GM12801 (cell line): ENCODE data around the gene EGR4.

ENCODE experiments used
- TF ChIP-seq, protein P1 (sequence below): IDR thresholded peaks from one replicate; pipeline ENCODE4 v1.5.1; 2011; ENCODE audit warnings: control low read depth; ENCODE audit not compliant: insufficient read length; ENCODE audit errors: extremely low read depth

EGR4 gene

DNA sequence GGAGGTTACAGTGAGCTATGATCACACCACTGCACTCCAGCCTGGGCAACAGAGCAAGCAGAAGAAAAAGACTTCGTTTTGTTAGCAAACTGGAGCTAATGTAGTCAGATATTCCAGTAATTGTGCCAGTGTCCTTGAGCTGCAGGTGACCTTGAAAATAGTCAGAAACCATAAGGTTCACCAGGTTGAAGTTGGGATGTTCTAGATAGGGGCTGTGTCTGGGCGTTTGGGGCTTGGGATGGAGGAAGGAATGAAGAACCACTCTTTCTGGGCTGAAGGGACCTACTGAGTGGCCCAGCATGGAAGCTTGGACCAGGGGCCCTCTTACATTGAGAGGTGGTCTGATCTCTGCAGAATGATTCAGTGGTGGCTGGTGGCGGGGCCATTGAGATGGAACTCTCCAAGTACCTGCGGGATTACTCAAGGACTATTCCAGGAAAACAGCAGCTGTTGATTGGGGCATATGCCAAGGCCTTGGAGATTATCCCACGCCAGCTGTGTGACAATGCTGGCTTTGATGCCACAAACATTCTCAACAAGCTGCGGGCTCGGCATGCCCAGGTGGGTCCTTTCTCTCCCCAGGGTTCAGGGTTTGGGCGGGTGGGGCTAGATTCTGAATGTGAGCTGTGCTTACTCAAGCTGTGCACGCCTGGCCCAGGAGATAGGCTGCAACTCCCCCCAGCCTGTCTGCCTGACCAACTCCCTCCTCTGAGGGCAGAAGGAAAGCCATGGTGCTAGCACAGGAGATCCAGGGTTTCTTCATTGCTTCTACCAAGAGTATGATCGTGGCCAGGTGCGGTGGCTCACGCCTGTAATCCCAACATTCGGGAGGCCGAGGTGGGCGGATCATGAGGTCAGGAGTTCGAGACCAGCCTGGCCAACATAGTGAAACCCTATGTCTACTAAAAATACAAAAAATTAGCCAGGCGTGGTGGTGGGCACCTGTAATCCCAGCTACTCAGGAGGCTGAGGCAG lies 42.2 kb downstream of the EGR4 start:
- TF ChIP-seq, protein P1, sequence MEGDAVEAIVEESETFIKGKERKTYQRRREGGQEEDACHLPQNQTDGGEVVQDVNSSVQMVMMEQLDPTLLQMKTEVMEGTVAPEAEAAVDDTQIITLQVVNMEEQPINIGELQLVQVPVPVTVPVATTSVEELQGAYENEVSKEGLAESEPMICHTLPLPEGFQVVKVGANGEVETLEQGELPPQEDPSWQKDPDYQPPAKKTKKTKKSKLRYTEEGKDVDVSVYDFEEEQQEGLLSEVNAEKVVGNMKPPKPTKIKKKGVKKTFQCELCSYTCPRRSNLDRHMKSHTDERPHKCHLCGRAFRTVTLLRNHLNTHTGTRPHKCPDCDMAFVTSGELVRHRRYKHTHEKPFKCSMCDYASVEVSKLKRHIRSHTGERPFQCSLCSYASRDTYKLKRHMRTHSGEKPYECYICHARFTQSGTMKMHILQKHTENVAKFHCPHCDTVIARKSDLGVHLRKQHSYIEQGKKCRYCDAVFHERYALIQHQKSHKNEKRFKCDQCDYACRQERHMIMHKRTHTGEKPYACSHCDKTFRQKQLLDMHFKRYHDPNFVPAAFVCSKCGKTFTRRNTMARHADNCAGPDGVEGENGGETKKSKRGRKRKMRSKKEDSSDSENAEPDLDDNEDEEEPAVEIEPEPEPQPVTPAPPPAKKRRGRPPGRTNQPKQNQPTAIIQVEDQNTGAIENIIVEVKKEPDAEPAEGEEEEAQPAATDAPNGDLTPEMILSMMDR = no peak

DNA sequence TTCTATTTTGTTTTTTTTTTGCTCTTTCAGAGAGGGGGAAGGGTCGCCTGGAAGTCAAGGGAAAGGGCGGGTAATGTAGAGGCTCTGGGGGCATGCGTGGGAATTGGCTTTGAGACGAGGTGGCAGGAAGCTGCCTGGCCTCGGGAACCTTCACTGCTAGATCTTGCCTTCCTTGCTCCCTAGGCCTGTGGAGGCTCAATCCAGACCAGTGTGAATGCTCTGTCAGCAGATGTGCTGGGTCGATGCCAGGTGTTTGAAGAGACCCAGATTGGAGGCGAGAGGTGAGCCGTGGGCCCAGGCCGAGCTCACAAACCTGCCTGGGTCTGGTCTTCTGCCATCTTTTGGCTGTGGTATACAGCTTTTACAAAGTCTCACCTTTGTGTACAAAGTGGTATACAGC lies 43.7 kb downstream of the EGR4 start:
- TF ChIP-seq, protein P1 = no peak

DNA sequence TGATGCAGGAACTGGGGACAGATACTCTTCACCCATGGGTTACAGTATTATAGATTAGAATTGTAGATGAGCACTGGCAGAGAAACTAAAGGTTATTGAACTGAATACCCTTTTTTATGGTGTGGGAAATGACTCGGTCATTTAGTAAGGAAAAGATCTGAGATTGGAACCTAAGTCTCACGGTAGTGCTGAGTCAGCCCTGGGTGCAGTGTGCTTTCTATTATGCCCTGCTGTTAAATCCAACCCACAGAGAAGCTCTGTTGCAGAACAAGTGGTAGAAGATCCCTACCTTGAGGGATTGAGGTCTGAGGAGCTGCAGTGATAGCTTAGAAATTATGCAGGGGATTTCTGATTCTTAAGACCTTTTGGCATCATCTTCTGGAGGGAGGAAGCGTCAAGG lies 46.5 kb downstream of the EGR4 start:
- TF ChIP-seq, protein P1 = no peak

DNA sequence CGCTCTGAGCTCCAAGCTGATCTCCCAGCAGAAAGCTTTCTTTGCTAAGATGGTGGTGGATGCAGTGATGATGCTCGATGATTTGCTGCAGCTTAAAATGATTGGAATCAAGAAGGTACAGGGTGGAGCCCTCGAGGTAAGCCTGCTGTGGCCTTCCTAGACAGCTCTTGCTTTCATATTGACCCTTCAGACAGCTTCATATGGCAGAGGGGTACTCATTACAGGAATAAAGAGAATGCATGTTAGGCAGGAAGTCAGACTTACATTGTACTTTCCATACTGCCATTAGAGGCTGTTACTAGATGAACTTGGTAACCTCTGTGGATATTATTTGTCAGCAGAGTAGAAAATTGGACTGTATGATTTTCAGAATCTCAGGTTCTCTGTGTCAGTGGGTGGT lies 48.8 kb downstream of the EGR4 start:
- TF ChIP-seq, protein P1 = no peak

DNA sequence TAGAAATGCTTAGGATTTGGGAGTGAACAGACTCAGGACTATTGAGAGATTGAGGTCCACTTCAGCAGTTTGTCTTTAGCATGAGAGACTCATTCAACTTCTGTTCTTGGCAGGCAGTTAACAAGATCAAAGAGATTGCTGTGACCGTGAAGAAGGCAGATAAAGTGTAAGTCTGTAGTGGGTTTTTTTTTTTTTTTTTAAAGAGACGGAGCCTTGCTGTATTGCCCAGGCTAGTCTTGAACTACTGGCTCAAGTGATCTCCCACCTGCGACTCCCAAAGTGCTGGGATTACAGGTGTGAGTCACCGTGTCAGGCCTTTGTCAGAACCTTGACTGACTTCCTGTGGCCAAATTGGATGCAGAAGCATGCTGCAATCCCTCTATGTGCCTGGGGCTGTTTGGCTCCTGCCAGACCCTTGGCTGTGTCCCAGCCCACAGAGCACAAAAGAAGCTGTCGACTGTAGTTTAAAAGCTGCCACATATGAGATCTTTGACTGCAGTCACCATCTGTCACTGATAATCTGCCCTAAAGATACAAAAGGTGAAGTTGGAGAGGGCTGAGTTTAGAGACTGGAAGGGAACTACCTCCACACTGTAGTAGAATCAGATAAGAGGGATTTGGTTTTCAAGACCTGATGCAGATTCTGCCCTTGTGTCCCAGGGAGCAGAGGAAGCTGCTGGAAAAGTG lies 49.3 kb downstream of the EGR4 start:
- TF ChIP-seq, protein P1 = no peak
